ENCODE results near the gene RALGAPA2. TPM values are rescaled to one million over a fixed set of nuclear protein-coding genes. Genes with fewer than 3 reads are reported as not detected.

Gene RALGAPA2
- total RNA-seq, 4 donors from 2014 or later = 20.1 to 27.7 (median 23.0) TPM

GRCh38 chr20:20525214-20525613, 187.2 kb downstream of the RALGAPA2 start:
- Histone ChIP-seq H3K4me1 (peaks cover 0 to 11% (median 4%) of the 10 kb centered on the region in 4 donors), H3K9me3 (no peaks in the 10 kb centered on the region), H3K4me3 (no peak overlapping the region), H3K36me3 (peaks cover 12 to 52% (median 38%) of the 10 kb centered on the region in 4 donors), H3K27me3 (no peaks in the 10 kb centered on the region), H3K27ac (replicated peaks in 1 of 4) (peak overlapping the region in 3 of 4 donors; percentile 40 to 61 (median 45))
- TF ChIP-seq POLR2AphosphoS5 (IDR thresholded peaks at IDR 0.05) = peak in 1 of 2 donors; percentile 9
- TF ChIP-seq POLR2A (IDR thresholded peaks at IDR 0.05; ENCODE audit: low read depth) = no peak
- intact Hi-C loops (cut with DNase I) = loop anchor here (10.0 kb wide), 1 partner anchor 50 kb away; no protein-coding TSS in a partner anchor
- 80% methylated on average over 2 of the region's 2 CpGs for WGBS
- no peak for DNase-seq (ENCODE audit: extremely low spot score)

- Histone ChIP-seq H3K27me3 (no peaks in the 10 kb centered on the region), H3K4me3 (no peak overlapping the region), H3K36me3 (peaks cover 11 to 52% (median 40%) of the 10 kb centered on the region in 4 donors), H3K9me3 (no peaks in the 10 kb centered on the region), H3K27ac (replicated peaks in 1 of 4) (peak overlapping the region in 1 of 4 donors; percentile 12), H3K4me1 (peaks cover 0 to 11% (median 4%) of the 10 kb centered on the region in 4 donors)
- intact Hi-C loops (cut with DNase I) = loop anchor here (10.0 kb wide), 1 partner anchor 50 kb away; no protein-coding TSS in a partner anchor
- no peak for DNase-seq (ENCODE audit: extremely low spot score)
- TF ChIP-seq CTCF (IDR thresholded peaks at IDR 0.05) (no peak), POLR2AphosphoS5 (IDR thresholded peaks at IDR 0.05) (no peak), POLR2A (IDR thresholded peaks at IDR 0.05; ENCODE audit: low read depth) (no peak), EP300 (IDR thresholded peaks at IDR 0.05) (no peak)
- 83% methylated on average over 2 of the region's 2 CpGs for WGBS
Measured at GRCh38 chr20:20524756-20525155, 187.7 kb downstream of the RALGAPA2 start.

- no peak for TF ChIP-seq POLR2A (IDR thresholded peaks at IDR 0.05; ENCODE audit: low read depth)
- no peak for TF ChIP-seq EP300 (IDR thresholded peaks at IDR 0.05)
- TF ChIP-seq POLR2AphosphoS5 (IDR thresholded peaks at IDR 0.05) = no peak
- no peak for TF ChIP-seq CTCF (IDR thresholded peaks at IDR 0.05)
- no peaks in the 10 kb centered on the region for H3K9me3 ChIP-seq
- intact Hi-C loops (cut with DNase I) = loop anchor here (10.0 kb wide), 1 partner anchor 53 kb away; no protein-coding TSS in a partner anchor
- no peak overlapping the region for H3K27ac ChIP-seq (replicated peaks in 1 of 4)
- H3K4me1 ChIP-seq = peaks cover 0 to 11% (median 4%) of the 10 kb centered on the region in 4 donors
- H3K36me3 ChIP-seq = peaks cover 4 to 53% (median 40%) of the 10 kb centered on the region in 4 donors
- no peak overlapping the region for H3K4me3 ChIP-seq
- DNase-seq (ENCODE audit: extremely low spot score) = no peak
- H3K27me3 ChIP-seq = no peaks in the 10 kb centered on the region
- WGBS = 100% methylated on average over 1 of the region's 1 CpG
Measured at GRCh38 chr20:20521736-20522135, 190.7 kb downstream of the RALGAPA2 start.

- no peak for DNase-seq (ENCODE audit: extremely low spot score)
- Histone ChIP-seq H3K4me3 (no peak overlapping the region), H3K27me3 (no peaks in the 10 kb centered on the region), H3K9me3 (no peaks in the 10 kb centered on the region), H3K4me1 (peaks cover 0 to 11% (median 2%) of the 10 kb centered on the region in 4 donors), H3K27ac (replicated peaks in 1 of 4) (no peak overlapping the region), H3K36me3 (peaks cover 4 to 57% (median 47%) of the 10 kb centered on the region in 4 donors)
- intact Hi-C loops (cut with DNase I) = loop anchor here (10.0 kb wide), 1 partner anchor 54 kb away; no protein-coding TSS in a partner anchor
- WGBS = 98% methylated on average over 5 of the region's 5 CpGs
- TF ChIP-seq POLR2A (IDR thresholded peaks at IDR 0.05; ENCODE audit: low read depth) = no peak
- TF ChIP-seq CTCF (IDR thresholded peaks at IDR 0.05) = no peak
- no peak for TF ChIP-seq POLR2AphosphoS5 (IDR thresholded peaks at IDR 0.05)
- no peak for TF ChIP-seq EP300 (IDR thresholded peaks at IDR 0.05)
Measured at GRCh38 chr20:20520776-20521175, 191.7 kb downstream of the RALGAPA2 start.

- intact Hi-C loops (cut with DNase I) = no loop called here
- Histone ChIP-seq H3K36me3 (peaks cover 4 to 70% (median 57%) of the 10 kb centered on the region in 4 donors), H3K27ac (replicated peaks in 1 of 4) (no peak overlapping the region)
Measured at GRCh38 chr20:20519269-20519668, 193.2 kb downstream of the RALGAPA2 start.

More at GRCh38 chr20:20519269-20519668, 193.2 kb downstream of the RALGAPA2 start:
- H3K27me3 ChIP-seq = no peaks in the 10 kb centered on the region
- no peak for DNase-seq (ENCODE audit: extremely low spot score)
- no peak for TF ChIP-seq POLR2A (IDR thresholded peaks at IDR 0.05; ENCODE audit: low read depth)
- no peak for TF ChIP-seq EP300 (IDR thresholded peaks at IDR 0.05)
- TF ChIP-seq CTCF (IDR thresholded peaks at IDR 0.05) = no peak
- TF ChIP-seq POLR2AphosphoS5 (IDR thresholded peaks at IDR 0.05) = no peak
- peaks cover 0 to 6% (median 0%) of the 10 kb centered on the region in 4 donors for H3K9me3 ChIP-seq
- no peaks in the 10 kb centered on the region for H3K4me1 ChIP-seq
- H3K4me3 ChIP-seq = no peak overlapping the region

All from esophagus muscularis mucosa (tissue), 4 donors.